ENCODE measurements around the gene FOXL3. TPM values are rescaled to one million over a fixed set of nuclear protein-coding genes. Genes with fewer than 3 reads are reported as not detected.

FOXL3 gene
- total RNA-seq, 4 donors from 2014 or later, result not detected

DNA sequence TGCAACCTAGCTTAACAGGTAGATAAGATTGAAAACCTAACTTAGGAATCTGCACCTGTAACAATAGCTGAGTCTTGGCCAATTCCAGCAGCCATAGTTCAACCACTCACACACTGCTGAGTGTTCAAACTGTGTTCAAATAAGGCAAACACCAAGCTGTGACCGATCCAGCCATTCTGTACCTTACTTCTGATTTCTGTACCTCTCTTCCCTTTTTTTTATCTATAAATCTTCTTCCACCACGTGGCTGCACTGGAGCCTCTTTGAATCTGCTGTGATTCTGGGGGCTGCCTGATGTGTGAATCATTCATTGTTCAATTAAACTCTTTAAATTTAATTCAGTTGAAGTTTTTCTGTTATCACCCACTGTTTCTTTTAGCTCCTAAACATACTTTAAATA, 15.7 kb upstream of the FOXL3 start:
- no peak for DNase-seq (ENCODE audit: low spot score in 2 of 2)
- H3K4me1 ChIP-seq, result no peaks in the 10 kb centered on the region
- 49 to 56% methylated on average over 2 of the region's 2 CpGs for WGBS, 2 donors
- H3K4me3 ChIP-seq, result no peak overlapping the region
- H3K36me3 ChIP-seq, result no peaks in the 10 kb centered on the region
- H3K27ac ChIP-seq, result no peak overlapping the region
- H3K27me3 ChIP-seq, result peaks cover 0 to 6% of the 10 kb centered on the region in 2 donors
- peaks cover 0 to 50% (median 0%) of the 10 kb centered on the region in 4 donors for H3K9me3 ChIP-seq
- TF ChIP-seq POLR2A (IDR thresholded peaks at IDR 0.05) (no peak), EP300 (IDR thresholded peaks at IDR 0.05) (no peak)
- TF ChIP-seq, protein P1, sequence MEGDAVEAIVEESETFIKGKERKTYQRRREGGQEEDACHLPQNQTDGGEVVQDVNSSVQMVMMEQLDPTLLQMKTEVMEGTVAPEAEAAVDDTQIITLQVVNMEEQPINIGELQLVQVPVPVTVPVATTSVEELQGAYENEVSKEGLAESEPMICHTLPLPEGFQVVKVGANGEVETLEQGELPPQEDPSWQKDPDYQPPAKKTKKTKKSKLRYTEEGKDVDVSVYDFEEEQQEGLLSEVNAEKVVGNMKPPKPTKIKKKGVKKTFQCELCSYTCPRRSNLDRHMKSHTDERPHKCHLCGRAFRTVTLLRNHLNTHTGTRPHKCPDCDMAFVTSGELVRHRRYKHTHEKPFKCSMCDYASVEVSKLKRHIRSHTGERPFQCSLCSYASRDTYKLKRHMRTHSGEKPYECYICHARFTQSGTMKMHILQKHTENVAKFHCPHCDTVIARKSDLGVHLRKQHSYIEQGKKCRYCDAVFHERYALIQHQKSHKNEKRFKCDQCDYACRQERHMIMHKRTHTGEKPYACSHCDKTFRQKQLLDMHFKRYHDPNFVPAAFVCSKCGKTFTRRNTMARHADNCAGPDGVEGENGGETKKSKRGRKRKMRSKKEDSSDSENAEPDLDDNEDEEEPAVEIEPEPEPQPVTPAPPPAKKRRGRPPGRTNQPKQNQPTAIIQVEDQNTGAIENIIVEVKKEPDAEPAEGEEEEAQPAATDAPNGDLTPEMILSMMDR (IDR thresholded peaks at IDR 0.05), result no peak

DNA sequence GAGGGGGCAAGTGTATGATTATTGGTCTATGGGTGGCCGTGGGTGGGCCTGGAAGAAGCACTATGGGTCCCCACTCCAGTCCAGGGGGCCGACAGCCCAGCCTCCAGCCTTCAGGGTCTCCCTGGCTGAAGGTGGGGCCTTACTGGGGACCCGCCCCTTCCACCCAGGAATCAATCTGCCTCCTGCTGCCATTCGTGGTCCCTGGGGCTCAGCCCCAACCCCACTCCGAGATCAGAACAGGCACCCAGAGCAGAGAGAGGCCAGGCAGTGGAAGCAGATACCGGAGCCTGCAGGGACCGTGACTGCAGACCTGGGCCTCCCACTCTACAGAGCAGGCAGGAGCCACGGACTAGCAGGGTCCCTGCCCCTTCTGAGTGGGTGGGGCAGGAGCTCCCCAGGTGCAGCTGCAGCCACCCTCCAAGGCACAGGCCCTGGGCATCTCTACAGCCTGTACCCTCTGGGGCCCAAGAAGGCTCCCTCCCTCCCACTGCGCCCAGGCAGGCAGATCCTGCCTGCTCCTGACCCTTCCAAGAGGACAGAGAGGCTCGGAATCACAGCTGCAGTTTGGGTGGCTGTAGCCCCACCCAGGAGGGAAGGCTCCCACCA, 13.6 kb upstream of the FOXL3 start:
- WGBS, 2 donors, result 72 to 83% methylated on average over 8 to 10 of the region's 10 CpGs
- no peak overlapping the region for H3K4me3 ChIP-seq
- H3K9me3 ChIP-seq, result peaks cover 0 to 50% (median 0%) of the 10 kb centered on the region in 4 donors
- H3K36me3 ChIP-seq, result no peaks in the 10 kb centered on the region
- H3K27me3 ChIP-seq, result peaks cover 0 to 7% of the 10 kb centered on the region in 2 donors
- TF ChIP-seq POLR2A (IDR thresholded peaks at IDR 0.05), result no peak
- TF ChIP-seq, protein P1 (IDR thresholded peaks at IDR 0.05), result no peak
- no peak for TF ChIP-seq EP300 (IDR thresholded peaks at IDR 0.05)
- DNase-seq (ENCODE audit: low spot score in 2 of 2), result no peak
- H3K4me1 ChIP-seq, result no peaks in the 10 kb centered on the region
- no peak overlapping the region for H3K27ac ChIP-seq

DNA sequence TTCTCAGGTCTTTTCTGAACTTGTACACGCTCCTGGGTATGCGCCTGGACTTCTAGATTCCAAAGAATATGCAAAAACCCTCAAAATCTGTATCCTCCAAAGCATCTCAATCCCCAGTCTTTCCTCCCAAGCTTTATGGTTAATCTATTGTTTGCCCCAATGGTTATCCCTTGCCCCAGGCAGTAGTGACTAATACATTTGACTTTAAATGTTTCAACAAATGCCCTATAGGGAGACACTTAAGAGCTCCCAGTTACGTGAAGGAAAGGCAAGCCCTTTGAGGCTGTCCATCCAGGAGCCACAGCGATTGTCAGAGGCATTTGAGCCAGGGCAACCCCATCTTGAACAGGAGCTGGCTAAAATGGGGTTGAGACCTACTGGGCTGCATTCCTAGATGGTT, 12.7 kb upstream of the FOXL3 start:
- H3K4me1 ChIP-seq, result no peaks in the 10 kb centered on the region
- peaks cover 0 to 41% (median 0%) of the 10 kb centered on the region in 4 donors for H3K9me3 ChIP-seq
- TF ChIP-seq POLR2A (IDR thresholded peaks at IDR 0.05), result no peak
- TF ChIP-seq, protein P1 (IDR thresholded peaks at IDR 0.05), result no peak
- TF ChIP-seq EP300 (IDR thresholded peaks at IDR 0.05), result no peak
- 87 to 89% methylated on average over 4 of the region's 4 CpGs for WGBS, 2 donors
- DNase-seq (ENCODE audit: low spot score in 2 of 2), result no peak
- no peaks in the 10 kb centered on the region for H3K36me3 ChIP-seq
- H3K27ac ChIP-seq, result no peak overlapping the region
- H3K4me3 ChIP-seq, result no peak overlapping the region
- H3K27me3 ChIP-seq, result peaks cover 0 to 9% of the 10 kb centered on the region in 2 donors

DNA sequence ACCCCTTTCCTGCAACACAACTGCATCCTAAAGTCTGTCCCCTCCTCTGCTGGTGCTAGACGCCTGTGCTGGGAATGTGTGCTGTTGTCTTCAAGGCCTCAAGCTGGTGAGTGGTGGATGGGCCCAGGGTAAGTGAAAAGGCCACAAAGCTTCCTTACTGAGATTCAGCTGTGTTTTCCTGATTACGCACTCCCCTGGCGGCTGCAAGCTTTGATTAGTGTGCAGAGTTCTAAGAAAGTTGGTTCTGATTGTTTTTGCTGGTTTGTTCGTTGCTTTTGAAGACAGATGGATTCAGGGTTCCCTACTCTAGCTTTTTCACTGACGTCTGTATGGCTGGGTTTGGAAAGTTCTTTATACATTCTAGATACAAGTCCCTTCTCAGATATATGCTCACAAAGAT, 11.9 kb upstream of the FOXL3 start:
- Histone ChIP-seq H3K27me3 (peaks cover 0 to 13% of the 10 kb centered on the region in 2 donors), H3K36me3 (no peaks in the 10 kb centered on the region), H3K9me3 (peaks cover 0 to 33% (median 0%) of the 10 kb centered on the region in 4 donors), H3K4me1 (no peaks in the 10 kb centered on the region), H3K27ac (no peak overlapping the region), H3K4me3 (no peak overlapping the region)
- whole genome bisulfite sequencing, 2 donors, result 70 to 74% methylated on average over 5 of the region's 5 CpGs
- TF ChIP-seq, protein P1 (IDR thresholded peaks at IDR 0.05), result no peak
- no peak for TF ChIP-seq EP300 (IDR thresholded peaks at IDR 0.05)
- TF ChIP-seq POLR2A (IDR thresholded peaks at IDR 0.05), result no peak
- DNase-seq (ENCODE audit: low spot score in 2 of 2), result no peak

DNA sequence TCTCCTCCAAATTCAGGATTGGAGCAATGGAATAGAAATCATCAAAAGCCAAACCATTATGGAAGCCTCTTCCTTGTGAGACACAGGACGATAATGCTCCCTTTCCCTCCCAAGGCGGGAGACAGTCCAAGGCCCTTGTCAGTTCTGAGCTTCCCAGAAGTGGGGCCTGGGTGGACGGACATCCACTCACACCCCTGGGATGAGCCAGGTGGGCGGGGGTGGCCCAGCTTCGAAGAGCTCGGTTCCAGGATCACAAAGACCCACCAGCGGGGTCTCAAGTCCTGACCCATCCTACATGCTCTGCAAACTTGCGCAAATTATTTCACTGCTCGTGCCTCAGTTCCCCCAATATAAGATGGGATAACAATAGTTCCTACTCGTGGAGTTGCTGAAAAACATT, 10.1 kb upstream of the FOXL3 start:
- no peaks in the 10 kb centered on the region for H3K36me3 ChIP-seq

More for the DNA sequence above, 10.1 kb upstream of the FOXL3 start:
- Histone ChIP-seq H3K9me3 (peaks cover 0 to 21% (median 0%) of the 10 kb centered on the region in 4 donors), H3K4me3 (no peak overlapping the region), H3K4me1 (no peaks in the 10 kb centered on the region), H3K27ac (no peak overlapping the region), H3K27me3 (peaks cover 0 to 29% of the 10 kb centered on the region in 2 donors)
- TF ChIP-seq EP300 (IDR thresholded peaks at IDR 0.05), result no peak
- no peak for TF ChIP-seq POLR2A (IDR thresholded peaks at IDR 0.05)
- TF ChIP-seq, protein P1 (IDR thresholded peaks at IDR 0.05), result no peak
- WGBS, 2 donors, result 75 to 89% methylated on average over 8 to 10 of the region's 10 CpGs
- no peak for DNase-seq (ENCODE audit: low spot score in 2 of 2)
